NCI-H524 treated with DMSO at 0.1 percent for 48 hours (cell line): Measurements from ENCODE around the gene MYO16.
A peak's percentile ranks its signal among the peaks of the same experiment; 100 is the strongest.
"Not testable (repeated sequence)": the region's sequence is repeated elsewhere in the genome, so short reads cannot be mapped to it uniquely, and the experiment has no call there.

Experiments
- DNase-seq: peaks from one replicate; lab custom pipeline; 2025; lab: John Stamatoyannopoulos, UW

The MYO16 gene

GRCh38 chr13:108983273-108983672 is 353.9 kb downstream of the MYO16 start:
- DNase-seq = no peak

GRCh38 chr13:108984251-108984920 is 355.0 kb downstream of the MYO16 start:
- no peak for DNase-seq

GRCh38 chr13:108985166-108985565 is 355.8 kb downstream of the MYO16 start:
- DNase-seq = no peak

GRCh38 chr13:108987517-108987916 is 358.1 kb downstream of the MYO16 start:
- DNase-seq = peak; percentile 81

- no peak for DNase-seq
Observed at GRCh38 chr13:108987944-108988343, 358.5 kb downstream of the MYO16 start.

GRCh38 chr13:108991416-108991815 is 362.0 kb downstream of the MYO16 start:
- not testable (repeated sequence) for DNase-seq

GRCh38 chr13:108993346-108993745 is 363.9 kb downstream of the MYO16 start:
- no peak for DNase-seq

- DNase-seq = no peak
Observed at GRCh38 chr13:108996430-108996829, 367.0 kb downstream of the MYO16 start.

- peak; percentile 58 for DNase-seq
Observed at GRCh38 chr13:109000207-109000606, 370.8 kb downstream of the MYO16 start.

- DNase-seq = no peak
Observed at GRCh38 chr13:109002934-109003333, 373.5 kb downstream of the MYO16 start.

- DNase-seq = no peak
Observed at GRCh38 chr13:109007946-109008345, 378.5 kb downstream of the MYO16 start.

- no peak for DNase-seq
Observed at GRCh38 chr13:109009756-109010155, 380.3 kb downstream of the MYO16 start.

- DNase-seq = no peak
Observed at GRCh38 chr13:109010912-109011311, 381.5 kb downstream of the MYO16 start.

- no peak for DNase-seq
Observed at GRCh38 chr13:109012115-109012514, 382.7 kb downstream of the MYO16 start.

GRCh38 chr13:109021558-109021957 is 392.1 kb downstream of the MYO16 start:
- no peak for DNase-seq

- DNase-seq = peak; percentile 54
Observed at GRCh38 chr13:109024611-109025010, 395.2 kb downstream of the MYO16 start.

- DNase-seq = no peak
Observed at GRCh38 chr13:109026266-109026665, 396.9 kb downstream of the MYO16 start.

- no peak for DNase-seq
Observed at GRCh38 chr13:109028624-109029023, 399.2 kb downstream of the MYO16 start.

GRCh38 chr13:109033090-109033489 is 403.7 kb downstream of the MYO16 start:
- no peak for DNase-seq

GRCh38 chr13:109036078-109036780 is 406.8 kb downstream of the MYO16 start:
- no peak for DNase-seq

- DNase-seq = peak; percentile 13
Observed at GRCh38 chr13:109043636-109044035, 414.2 kb downstream of the MYO16 start.

- DNase-seq = no peak
Observed at GRCh38 chr13:109055850-109056249, 426.4 kb downstream of the MYO16 start.

GRCh38 chr13:109058087-109058486 is 428.7 kb downstream of the MYO16 start:
- no peak for DNase-seq

- no peak for DNase-seq
Observed at GRCh38 chr13:109072505-109072904, 443.1 kb downstream of the MYO16 start.
